Right lobe of liver (tissue), 6 donors: ENCODE measurements around the gene CNOT3. TPM values are rescaled to one million over a fixed set of nuclear protein-coding genes. Genes with fewer than 3 reads are reported as not detected.

Experiments
- ATAC-seq, 4 donors: fragments of 200-7000 bp; cut with Tn5 transposase; one replicate each; pipeline ENCODE4 v1.9.1; 2020; ENCODE audit warnings: mild to moderate bottlenecking in 4 of 4, moderate library complexity in 4 of 4
- DNase-seq, 3 donors: peaks; one replicate each; pipeline ENCODE4 v3.0.0-alpha.2; 2020
- H3K27ac ChIP-seq, 3 donors: fragments of 200-600 bp; one replicate each; pipeline ENCODE4 v1.8.0; 2022
- H3K27me3 ChIP-seq, 2 donors: fragments of 200-600 bp; one replicate each; pipeline ENCODE4 v1.8.0; 2022
- H3K36me3 ChIP-seq, 4 donors: fragments of 200-600 bp; sonication (generic) in 1 of 4; one replicate each; pipeline versions ENCODE4 v1.5.1 to v1.8.0; 2017 to 2022; ENCODE audit warnings: control low read depth in 1 of 4
- H3K4me1 ChIP-seq, 4 donors: fragments of 200-600 bp; sonication (generic) in 1 of 4; one replicate each; pipeline versions ENCODE4 v1.5.1 to v1.8.0; 2017 to 2022; ENCODE audit warnings: control low read depth in 1 of 4
- H3K4me3 ChIP-seq, 3 donors: fragments of 200-600 bp; one replicate each; pipeline ENCODE4 v1.8.0; 2022
- H3K9me3 ChIP-seq, 4 donors: fragments of 200-600 bp; sonication (generic) in 1 of 4; one replicate each; pipeline versions ENCODE4 v1.5.1 to v1.8.0; 2017 to 2022; ENCODE audit warnings: control low read depth in 1 of 4
- POLR2A ChIP-seq: fragments of 450-650 bp; IDR thresholded peaks from one replicate; pipeline ENCODE4 v1.6.1; 2017; ENCODE audit warnings: antibody characterized with exemption, mild to moderate bottlenecking
- WGBS: methylation state at CpG from one replicate; pipeline ENCODE4 v1.1.6; 2018; ENCODE audit warnings: low coverage, low lambda C conversion rate; ENCODE audit not compliant: insufficient coverage; ENCODE audit errors: missing lambda C conversion rate; 5-methylcytosine and 5-hydroxymethylcytosine counted together
- intact Hi-C, 2 donors: fragments of 100-400 bp; cut with DNase I; formaldehyde crosslinking; loops; one replicate each; pipeline versions ENCODE4 v1.11.2 to v1.14.1; 2022
- total RNA-seq, 6 experiments: library from RNA; depleted of rRNA in 2 of 6; stranded (reverse); fragments of >200 nt in 2 of 6; fragmentation: NEBNext Ultra II Directional in 3 of 6; extraction: Animal tissue kit (Norgen Biotek cat#: 25700) in 3 of 6; gene quantifications; one replicate each; pipeline versions ENCODE4 v1.1.0 to v1.2.4, GENCODE V29; 2016 to 2023
- TF ChIP-seq, protein P1 (sequence below), 4 donors: fragments of 200-600 bp in 3 of 4; fragments of 450-650 bp in 1 of 4; IDR thresholded peaks; one replicate each; pipeline versions ENCODE4 v1.5.1 to v1.8.0; 2016 to 2022; ENCODE audit warnings: antibody characterized with exemption in 4 of 4, mild to moderate bottlenecking in 2 of 4
- donor health status: DM: no; HTN: yes; CAD: no.
- donor health status: DM: no; HTN: no; CAD: no.
- donor health status: DM: no; HTN: no; CAD: no.
- donor health status: DM: no; HTN: yes; CAD: no.
- donor health status: DM: no; HTN: yes; CAD: no.

The CNOT3 gene
- total RNA-seq, 6 experiments from 2014 or later, result 7.1 to 21.6 (median 15.5) TPM

GRCh38 chr19:54201172-54201701 lies 63.7 kb downstream of the CNOT3 start:
- peak overlapping the region; percentile 86 to 95 (median 94) for H3K27ac ChIP-seq
- peaks cover 0 to 60% (median 31%) of the 10 kb centered on the region in 4 donors for H3K4me1 ChIP-seq
- WGBS, result 0% methylated on average over 12 of the region's 28 CpGs
- ATAC-seq (peak in 2 of 4 donors; percentile 0), DNase-seq (peak in 1 of 3 donors; percentile 57)
- H3K27me3 ChIP-seq, result no peaks in the 10 kb centered on the region
- peaks cover 9 to 50% (median 27%) of the 10 kb centered on the region in 4 donors for H3K36me3 ChIP-seq
- peak overlapping the region; percentile 65 to 71 (median 69) for H3K4me3 ChIP-seq
- TF ChIP-seq POLR2A, result no peak
- TF ChIP-seq, protein P1, sequence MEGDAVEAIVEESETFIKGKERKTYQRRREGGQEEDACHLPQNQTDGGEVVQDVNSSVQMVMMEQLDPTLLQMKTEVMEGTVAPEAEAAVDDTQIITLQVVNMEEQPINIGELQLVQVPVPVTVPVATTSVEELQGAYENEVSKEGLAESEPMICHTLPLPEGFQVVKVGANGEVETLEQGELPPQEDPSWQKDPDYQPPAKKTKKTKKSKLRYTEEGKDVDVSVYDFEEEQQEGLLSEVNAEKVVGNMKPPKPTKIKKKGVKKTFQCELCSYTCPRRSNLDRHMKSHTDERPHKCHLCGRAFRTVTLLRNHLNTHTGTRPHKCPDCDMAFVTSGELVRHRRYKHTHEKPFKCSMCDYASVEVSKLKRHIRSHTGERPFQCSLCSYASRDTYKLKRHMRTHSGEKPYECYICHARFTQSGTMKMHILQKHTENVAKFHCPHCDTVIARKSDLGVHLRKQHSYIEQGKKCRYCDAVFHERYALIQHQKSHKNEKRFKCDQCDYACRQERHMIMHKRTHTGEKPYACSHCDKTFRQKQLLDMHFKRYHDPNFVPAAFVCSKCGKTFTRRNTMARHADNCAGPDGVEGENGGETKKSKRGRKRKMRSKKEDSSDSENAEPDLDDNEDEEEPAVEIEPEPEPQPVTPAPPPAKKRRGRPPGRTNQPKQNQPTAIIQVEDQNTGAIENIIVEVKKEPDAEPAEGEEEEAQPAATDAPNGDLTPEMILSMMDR (IDR thresholded peaks at IDR 0.05), result no peak
- H3K9me3 ChIP-seq, result no peaks in the 10 kb centered on the region
- intact Hi-C loops, result no loop called here

DNA sequence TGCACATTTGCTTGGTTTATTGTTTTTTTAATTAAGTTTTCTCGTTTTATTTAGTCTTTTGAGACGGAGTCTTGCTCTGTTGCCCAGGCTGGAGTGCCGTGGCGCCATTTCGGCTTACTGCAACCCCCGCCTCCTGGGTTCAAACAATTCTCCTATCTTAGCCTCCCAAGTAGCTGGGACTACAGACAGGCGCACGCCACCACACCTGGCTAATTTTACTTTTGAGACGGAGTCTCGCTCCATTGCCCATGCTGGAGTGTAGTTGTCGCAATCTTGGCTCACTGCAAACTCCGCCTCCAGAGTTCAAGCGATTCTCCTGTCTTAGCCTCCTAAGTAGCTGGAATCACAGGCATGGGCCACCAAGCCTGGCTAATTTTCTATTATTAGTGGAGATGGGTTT lies 64.4 kb downstream of the CNOT3 start:
- Histone ChIP-seq H3K27me3 (no peaks in the 10 kb centered on the region), H3K36me3 (peaks cover 17 to 57% (median 31%) of the 10 kb centered on the region in 4 donors), H3K9me3 (no peaks in the 10 kb centered on the region), H3K27ac (peak overlapping the region; percentile 86 to 95 (median 94)), H3K4me3 (peak overlapping the region; percentile 65 to 71 (median 69)), H3K4me1 (peaks cover 0 to 60% (median 31%) of the 10 kb centered on the region in 4 donors)
- 34% methylated on average over 13 of the region's 13 CpGs for WGBS
- DNase-seq (peak in 1 of 3 donors; percentile 35), ATAC-seq (no peak)
- intact Hi-C loops, result no loop called here
- TF ChIP-seq, protein P1 (IDR thresholded peaks at IDR 0.05), result no peak
- TF ChIP-seq POLR2A, result no peak

DNA sequence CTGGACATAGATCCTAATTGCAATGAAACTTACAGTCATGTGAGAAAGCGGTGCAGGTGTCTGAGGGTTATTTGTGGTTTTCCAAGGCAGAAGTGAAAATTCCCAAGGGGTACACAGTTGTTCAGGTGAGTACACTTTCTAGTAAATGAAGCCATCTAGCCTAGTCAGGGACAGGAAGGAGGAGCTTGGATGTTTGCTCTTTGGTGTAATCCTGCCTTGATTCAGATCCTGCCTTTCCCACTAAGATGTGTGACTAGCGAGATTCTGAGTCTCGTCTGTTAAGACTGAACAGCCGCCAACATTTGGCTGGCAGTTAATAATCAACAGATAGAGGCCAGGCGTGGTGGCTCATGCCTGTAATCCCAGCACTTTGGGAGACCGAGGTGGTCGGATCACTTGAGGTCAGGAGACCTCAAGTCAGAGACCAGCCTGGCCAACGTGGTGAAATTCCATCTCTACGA lies 65.6 kb downstream of the CNOT3 start:
- Histone ChIP-seq H3K4me1 (peaks cover 0 to 66% (median 35%) of the 10 kb centered on the region in 4 donors), H3K9me3 (no peaks in the 10 kb centered on the region), H3K4me3 (peak overlapping the region; percentile 65 to 71 (median 69)), H3K27ac (peak overlapping the region; percentile 32 to 95 (median 86)), H3K27me3 (no peaks in the 10 kb centered on the region), H3K36me3 (peaks cover 17 to 67% (median 36%) of the 10 kb centered on the region in 4 donors)
- no peak for TF ChIP-seq POLR2A
- TF ChIP-seq, protein P1 (IDR thresholded peaks at IDR 0.05), result no peak
- WGBS, result 15% methylated on average over 9 of the region's 9 CpGs
- DNase-seq (peak in 2 of 3 donors; percentile 58 to 82), ATAC-seq (peak; percentile 52 to 61 (median 60))
- intact Hi-C loops, result no loop called here

GRCh38 chr19:54204767-54205468 lies 67.4 kb downstream of the CNOT3 start:
- Histone ChIP-seq H3K9me3 (no peaks in the 10 kb centered on the region), H3K36me3 (peaks cover 17 to 67% (median 36%) of the 10 kb centered on the region in 4 donors), H3K4me1 (peaks cover 0 to 83% (median 48%) of the 10 kb centered on the region in 4 donors), H3K4me3 (no peak overlapping the region), H3K27ac (peak overlapping the region in 1 of 3 donors; percentile 86), H3K27me3 (no peaks in the 10 kb centered on the region)
- no peak for TF ChIP-seq POLR2A
- TF ChIP-seq, protein P1 (IDR thresholded peaks at IDR 0.05), result no peak
- DNase-seq (no peak), ATAC-seq (no peak)
- WGBS, result 53% methylated on average over 4 of the region's 4 CpGs
- intact Hi-C loops, result no loop called here

Other genes starting within 250 kb of the CNOT3 start
- not detected for gene CACNG7, start 228.5 kb upstream of the CNOT3 start, total RNA-seq
- gene CACNG8, start 174.8 kb upstream of the CNOT3 start, total RNA-seq, result under 1 TPM in 1 of 6 experiments, not detected in 5; 0.02 TPM
- gene CACNG6, start 146.1 kb upstream of the CNOT3 start, total RNA-seq, result not detected
- under 1 TPM in 1 of 6 experiments, not detected in 5; 0.37 TPM for gene VSTM1, start 73.9 kb upstream of the CNOT3 start, total RNA-seq
- not detected for gene TARM1, start 56.4 kb upstream of the CNOT3 start, total RNA-seq
- 1 to 10 TPM in 3 of 6 experiments, under 1 TPM in 3; 0.53 to 2.6 (median 1.0) TPM for gene OSCAR, start 37.0 kb upstream of the CNOT3 start, total RNA-seq
- 10 to 100 TPM; 29.2 to 77.3 (median 70.1) TPM for gene NDUFA3, start 34.9 kb upstream of the CNOT3 start, total RNA-seq
- 1 to 10 TPM; 3.5 to 8.2 (median 5.7) TPM for gene TFPT, start 22.1 kb upstream of the CNOT3 start, total RNA-seq
- gene PRPF31, start 22.0 kb upstream of the CNOT3 start, total RNA-seq, result 10 to 100 TPM; 22.1 to 34.9 (median 27.9) TPM
- 1 to 10 TPM; 1.2 to 3.5 (median 3.2) TPM for gene LENG1, start 22.0 kb downstream of the CNOT3 start, total RNA-seq
- gene TMC4, start 35.4 kb downstream of the CNOT3 start, total RNA-seq, result 1 to 10 TPM in 3 of 6 experiments, under 1 TPM in 3; 0.18 to 2.4 (median 1.1) TPM
- 10 to 100 TPM; 26.6 to 57.7 (median 32.9) TPM for gene MBOAT7, start 51.8 kb downstream of the CNOT3 start, total RNA-seq
- gene TSEN34, start 53.5 kb downstream of the CNOT3 start, total RNA-seq, result 10 to 100 TPM; 11.8 to 31.9 (median 17.9) TPM
- gene RPS9, start 63.1 kb downstream of the CNOT3 start, total RNA-seq, result 100 to 1,000 TPM; 399 to 706 (median 486) TPM
- gene LILRB3, start 85.2 kb downstream of the CNOT3 start, total RNA-seq, result 1 to 10 TPM; 1.3 to 8.7 (median 6.2) TPM
- gene LILRA6, start 105.0 kb downstream of the CNOT3 start, total RNA-seq, result 1 to 10 TPM in 3 of 6 experiments, under 1 TPM in 3; 0.61 to 4.9 (median 0.98) TPM
- gene LILRB5, start 119.5 kb downstream of the CNOT3 start, total RNA-seq, result 10 to 100 TPM in 2 of 6 experiments, 1 to 10 TPM in 4; 2.7 to 19.7 (median 8.4) TPM
- 1 to 10 TPM; 1.6 to 9.8 (median 3.0) TPM for gene LILRB2, start 143.3 kb downstream of the CNOT3 start, total RNA-seq
- gene LILRA5, start 175.4 kb downstream of the CNOT3 start, total RNA-seq, result 1 to 10 TPM in 5 of 6 experiments, under 1 TPM in 1; 0.98 to 4.3 (median 1.9) TPM
- 1 to 10 TPM in 1 of 6 experiments, under 1 TPM in 2, not detected in 3; 0.12 to 1.2 (median 0.78) TPM for gene LILRA4, start 201.4 kb downstream of the CNOT3 start, total RNA-seq
- 10 to 100 TPM in 2 of 6 experiments, 1 to 10 TPM in 4; 2.9 to 15.3 (median 4.9) TPM for gene LAIR1, start 227.2 kb downstream of the CNOT3 start, total RNA-seq